ENCODE data around the gene RAB2B. TPM values are rescaled to one million over a fixed set of nuclear protein-coding genes. Genes with fewer than 3 reads are reported as not detected.

The RAB2B gene
- total RNA-seq, 1 donor from 2014 or later: 15.1 TPM

DNA sequence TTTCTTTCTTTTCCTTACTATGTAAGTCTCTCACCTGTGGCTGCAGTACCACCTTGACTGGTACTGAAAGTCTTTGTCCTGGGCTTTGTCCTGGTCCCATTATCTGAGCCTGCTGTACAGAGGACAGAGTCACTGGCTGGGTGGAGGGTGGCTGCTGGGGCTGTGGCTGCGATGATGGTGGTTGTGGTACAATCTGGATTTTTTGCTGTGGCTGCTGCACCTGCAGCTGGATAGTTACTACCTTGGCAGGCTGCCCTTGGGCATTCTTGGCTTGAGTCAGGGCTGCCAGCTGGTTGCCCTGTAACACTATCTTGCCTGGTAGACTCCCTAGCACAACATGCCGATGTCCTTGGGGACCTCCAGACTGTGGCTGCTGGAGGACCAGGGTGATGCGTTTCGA is 47.8 kb downstream of the RAB2B start:
- intact Hi-C loops (cut with DNase I): no loop called here
- ATAC-seq (peak; percentile 73), DNase-seq (ENCODE audit: missing footprints) (no peak)

DNA sequence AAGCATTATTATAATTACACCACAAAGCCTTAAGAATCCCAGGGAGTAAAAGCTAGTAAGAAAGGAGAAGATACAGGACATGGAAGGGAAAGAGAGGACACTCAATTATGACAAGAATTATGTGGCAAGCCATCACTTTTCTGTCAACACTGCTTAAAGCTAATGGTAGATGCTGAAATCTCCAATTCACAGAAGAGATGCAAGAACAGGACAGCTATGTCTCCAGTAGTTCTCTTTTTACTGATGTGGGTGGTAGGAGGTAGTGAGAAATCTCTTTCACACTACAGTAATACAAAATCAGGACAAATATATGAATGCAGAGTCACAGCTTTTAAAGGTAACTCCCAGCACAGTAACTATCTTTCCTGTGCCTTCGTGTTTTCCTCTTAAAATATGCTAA is 50.1 kb downstream of the RAB2B start:
- ATAC-seq (no peak), DNase-seq (ENCODE audit: missing footprints) (no peak)
- intact Hi-C loops (cut with DNase I): no loop called here

DNA sequence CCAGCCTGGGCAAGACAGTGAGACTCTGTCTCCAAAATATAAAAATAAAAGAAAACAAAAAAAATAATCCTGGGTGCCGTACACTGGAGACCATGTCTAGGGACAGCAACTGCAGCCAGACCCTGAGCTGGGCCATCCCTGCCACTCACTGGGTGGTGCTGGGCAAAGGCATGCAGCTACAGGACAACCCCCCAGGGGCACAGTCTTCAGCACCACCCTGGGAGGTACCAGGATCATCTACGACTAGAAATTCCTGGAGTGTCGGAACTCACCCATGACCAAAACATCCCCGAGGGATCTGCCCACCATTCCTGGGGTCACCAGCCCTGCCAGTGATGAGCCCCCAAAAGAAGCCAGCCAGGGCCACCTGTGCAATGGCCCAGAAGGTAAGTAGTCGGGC is 57.2 kb downstream of the RAB2B start:
- no peak for ATAC-seq

DNA sequence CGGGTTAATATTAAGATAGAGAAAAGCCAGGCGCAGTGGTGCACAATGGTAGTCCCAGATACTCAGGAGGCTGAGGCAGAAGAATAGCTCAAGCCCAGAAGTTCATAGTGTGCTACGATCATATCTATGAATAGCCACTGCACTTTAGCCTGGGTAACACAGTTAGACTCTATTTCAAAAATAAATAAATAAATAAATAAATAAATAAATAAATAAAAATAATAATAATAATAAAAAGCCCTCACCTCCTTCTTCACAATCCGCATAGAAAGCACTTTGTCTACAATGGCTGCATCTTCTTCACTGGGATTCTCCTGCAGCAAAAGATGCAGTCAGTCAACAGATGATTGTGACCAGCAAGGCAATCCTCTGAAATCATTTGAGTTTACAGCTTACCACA is 61.4 kb downstream of the RAB2B start:
- DNase-seq (ENCODE audit: missing footprints) (no peak), ATAC-seq (no peak)
- intact Hi-C loops (cut with DNase I): no loop called here

More for the DNA sequence above, 57.2 kb downstream of the RAB2B start:
- intact Hi-C loops (cut with DNase I): no loop called here
- no peak for DNase-seq (ENCODE audit: missing footprints)

DNA sequence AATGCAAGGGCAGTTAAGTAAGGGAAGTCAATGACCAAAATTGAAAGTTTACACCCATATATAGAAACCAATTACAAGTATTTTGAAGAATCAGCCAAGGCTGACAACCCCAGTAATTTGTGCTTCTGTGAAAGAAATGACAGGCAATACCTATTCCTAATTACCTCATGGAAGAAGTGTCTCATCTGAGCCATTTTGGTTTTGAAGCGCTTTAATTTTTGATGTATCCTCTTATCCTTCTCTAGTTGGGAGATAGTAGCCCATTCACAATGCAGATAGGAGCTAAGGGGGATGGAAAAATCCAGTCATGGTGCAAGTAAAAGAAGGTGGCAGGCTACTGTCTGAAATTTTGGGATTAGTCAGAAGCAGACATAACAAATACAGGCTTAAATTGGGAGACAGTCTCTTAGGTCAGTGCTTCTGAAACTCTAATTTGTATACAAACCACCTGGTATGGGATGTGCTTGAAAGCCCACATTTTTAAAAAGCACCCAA is 62.6 kb downstream of the RAB2B start:
- intact Hi-C loops (cut with DNase I): no loop called here
- DNase-seq (ENCODE audit: missing footprints): no peak
- ATAC-seq: no peak

Other genes with a start within 250 kb of the RAB2B start
- 266 TPM for gene HNRNPC, start 207.5 kb downstream of the RAB2B start, total RNA-seq
- gene RPGRIP1, start 196.9 kb downstream of the RAB2B start, total RNA-seq: 0.60 TPM
- gene SUPT16H, start 92.9 kb downstream of the RAB2B start, total RNA-seq: 26.0 TPM
- gene CHD8, start 20.8 kb downstream of the RAB2B start, total RNA-seq: 27.0 TPM
- 86.5 TPM for gene TOX4, start 236 bp upstream of the RAB2B start, total RNA-seq
- gene METTL3, start 34.4 kb upstream of the RAB2B start, total RNA-seq: 24.9 TPM
- gene SALL2, start 49.4 kb upstream of the RAB2B start, total RNA-seq: 4.9 TPM
- not detected for gene OR10G3, start 103.1 kb upstream of the RAB2B start, total RNA-seq
- gene OR10G2, start 158.0 kb upstream of the RAB2B start, total RNA-seq: not detected
- not detected for gene OR4E2, start 176.9 kb upstream of the RAB2B start, total RNA-seq
- not detected for gene OR4E1, start 196.9 kb upstream of the RAB2B start, total RNA-seq